Fibroblast of pulmonary artery (primary cell): ENCODE measurements around the gene EXOC3L4.
A peak's percentile ranks its signal among the peaks of the same experiment; 100 is the strongest.

ENCODE experiments used
- DNase-seq: peaks from one replicate; pipeline ENCODE4 v3.0.0-alpha.2; 2010; ENCODE audit warnings: low read depth
- H3K4me3 ChIP-seq: replicated peaks from 2 replicates; pipeline ENCODE4 v1.5.1; 2011; ENCODE audit warnings: low read depth, mild to moderate bottlenecking, control low read depth, low read length, moderate library complexity
- TF ChIP-seq, protein P1 (sequence below): IDR thresholded peaks from 2 replicates; pipeline ENCODE4 v1.5.1; 2011; ENCODE audit warnings: mild to moderate bottlenecking, control low read depth, low read length, inconsistent platforms; ENCODE audit errors: missing control alignments

Gene EXOC3L4

GRCh38 chr14:103129301-103130016 lies 34.9 kb downstream of the EXOC3L4 start:
- DNase-seq, result no peak
- no peak overlapping the region for H3K4me3 ChIP-seq
- TF ChIP-seq, protein P1, sequence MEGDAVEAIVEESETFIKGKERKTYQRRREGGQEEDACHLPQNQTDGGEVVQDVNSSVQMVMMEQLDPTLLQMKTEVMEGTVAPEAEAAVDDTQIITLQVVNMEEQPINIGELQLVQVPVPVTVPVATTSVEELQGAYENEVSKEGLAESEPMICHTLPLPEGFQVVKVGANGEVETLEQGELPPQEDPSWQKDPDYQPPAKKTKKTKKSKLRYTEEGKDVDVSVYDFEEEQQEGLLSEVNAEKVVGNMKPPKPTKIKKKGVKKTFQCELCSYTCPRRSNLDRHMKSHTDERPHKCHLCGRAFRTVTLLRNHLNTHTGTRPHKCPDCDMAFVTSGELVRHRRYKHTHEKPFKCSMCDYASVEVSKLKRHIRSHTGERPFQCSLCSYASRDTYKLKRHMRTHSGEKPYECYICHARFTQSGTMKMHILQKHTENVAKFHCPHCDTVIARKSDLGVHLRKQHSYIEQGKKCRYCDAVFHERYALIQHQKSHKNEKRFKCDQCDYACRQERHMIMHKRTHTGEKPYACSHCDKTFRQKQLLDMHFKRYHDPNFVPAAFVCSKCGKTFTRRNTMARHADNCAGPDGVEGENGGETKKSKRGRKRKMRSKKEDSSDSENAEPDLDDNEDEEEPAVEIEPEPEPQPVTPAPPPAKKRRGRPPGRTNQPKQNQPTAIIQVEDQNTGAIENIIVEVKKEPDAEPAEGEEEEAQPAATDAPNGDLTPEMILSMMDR, result no peak

DNA sequence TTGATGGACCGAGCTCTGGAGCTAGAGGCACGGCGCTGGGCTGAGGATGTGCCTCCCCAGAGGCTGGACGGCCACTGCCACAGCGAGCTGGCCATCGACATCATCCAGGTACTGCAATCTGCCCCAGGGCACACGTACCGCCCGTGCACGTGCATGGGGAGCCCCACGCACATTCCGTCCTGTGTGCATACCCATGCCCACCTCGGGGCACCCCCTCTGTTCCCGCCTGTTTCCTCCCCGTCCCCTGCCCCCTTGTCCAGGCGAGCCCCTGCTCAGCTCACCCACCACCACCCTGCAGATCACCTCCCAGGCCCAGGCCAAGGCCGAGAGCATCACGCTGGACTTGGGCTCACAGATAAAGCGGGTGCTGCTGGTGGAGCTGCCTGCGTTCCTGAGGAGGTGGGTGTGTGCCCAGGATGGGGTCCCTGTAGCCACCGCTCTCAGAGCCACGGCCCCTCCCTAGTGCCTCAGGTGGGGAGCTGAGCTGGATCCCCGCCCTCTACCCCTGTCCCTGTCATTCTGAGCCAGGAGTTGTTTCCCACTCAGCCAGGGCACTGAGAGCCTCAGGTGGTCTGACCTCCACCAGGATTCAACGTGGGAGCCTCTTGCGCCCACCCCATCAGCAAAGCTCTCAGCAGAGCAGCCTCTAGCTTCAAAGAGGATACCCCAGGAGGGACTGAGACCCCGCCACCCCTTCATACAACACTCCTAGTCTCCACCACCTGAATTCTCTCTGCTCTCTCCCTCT lies 35.7 kb downstream of the EXOC3L4 start:
- TF ChIP-seq, protein P1, result no peak
- no peak for DNase-seq
- H3K4me3 ChIP-seq, result no peak overlapping the region

GRCh38 chr14:103130965-103131364 lies 36.4 kb downstream of the EXOC3L4 start:
- TF ChIP-seq, protein P1, result no peak
- no peak overlapping the region for H3K4me3 ChIP-seq
- peak; percentile 87 for DNase-seq

DNA sequence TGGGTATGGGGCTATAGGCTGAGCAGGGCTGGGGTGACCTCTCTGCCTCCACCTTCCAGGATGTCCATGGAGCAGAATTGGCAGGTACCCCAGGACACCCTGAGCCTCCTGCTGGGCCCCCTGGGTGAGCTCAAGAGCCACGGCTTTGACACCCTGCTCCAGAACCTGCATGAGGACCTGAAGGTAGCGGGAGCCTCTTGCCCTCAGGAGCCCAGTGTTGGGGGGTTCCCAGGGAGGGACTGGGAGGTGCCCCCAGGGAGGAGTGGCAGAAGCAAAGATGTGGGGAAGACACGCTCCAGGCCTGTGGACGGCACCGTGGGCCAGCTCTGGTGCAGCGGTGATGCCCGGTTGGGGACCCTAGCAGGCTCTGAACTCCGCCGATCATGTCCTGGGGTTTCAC lies 37.1 kb downstream of the EXOC3L4 start:
- no peak for DNase-seq
- TF ChIP-seq, protein P1, result no peak
- no peak overlapping the region for H3K4me3 ChIP-seq

- H3K4me3 ChIP-seq, result no peak overlapping the region
- DNase-seq, result no peak
- TF ChIP-seq, protein P1, result no peak
Measured at GRCh38 chr14:103132381-103133209, 38.1 kb downstream of the EXOC3L4 start.

GRCh38 chr14:103133210-103134140 lies 39.0 kb downstream of the EXOC3L4 start:
- TF ChIP-seq, protein P1, result no peak
- H3K4me3 ChIP-seq, result no peak overlapping the region
- no peak for DNase-seq
